IMR-90 (cell line): ENCODE measurements around the gene ZNF555.

Experiments used
- CEBPB ChIP-seq: IDR thresholded peaks from 2 replicates; pipeline ENCODE4 v1.6.1; 2012; ENCODE audit warnings: low read depth, low read length, improper control_type of control experiment
- CHD1 ChIP-seq: IDR thresholded peaks from 2 replicates; pipeline ENCODE4 v1.6.1; 2012; ENCODE audit warnings: low read depth, low read length, improper control_type of control experiment
- CTCF ChIP-seq: conservative IDR thresholded peaks from 2 replicates; pipeline ENCODE4 v1.5.1; 2012; ENCODE audit warnings: mild to moderate bottlenecking, low read depth, low read length, improper control_type of control experiment
- ELK1 ChIP-seq: fragments of 150-350 bp; IDR thresholded peaks from 2 replicates; pipeline ENCODE4 v1.6.1; 2016; ENCODE audit warnings: low read depth, mild to moderate bottlenecking, low read length, moderate library complexity, borderline replicate concordance
- MAZ ChIP-seq: IDR thresholded peaks from 2 replicates; pipeline ENCODE4 v1.6.1; 2012; ENCODE audit warnings: low read depth, mild to moderate bottlenecking, low read length, improper control_type of control experiment, moderate library complexity, borderline replicate concordance
- POLR2A ChIP-seq: IDR thresholded peaks from 2 replicates; pipeline ENCODE4 v1.6.1; 2012; ENCODE audit warnings: mild to moderate bottlenecking, low read depth, low read length
- RAD21 ChIP-seq: IDR thresholded peaks from 2 replicates; pipeline ENCODE4 v1.6.1; 2012; ENCODE audit warnings: low read length, improper control_type of control experiment
- RFX5 ChIP-seq: IDR thresholded peaks from 2 replicates; pipeline ENCODE4 v1.8.0; 2012; ENCODE audit warnings: low read depth, mild to moderate bottlenecking, low read length, moderate library complexity
- SMC3 ChIP-seq: fragments of 150-350 bp; IDR thresholded peaks from 2 replicates; pipeline ENCODE4 v1.6.1; 2016; ENCODE audit warnings: low read depth, mild to moderate bottlenecking, antibody characterized with exemption, low read length, moderate library complexity

DNA sequence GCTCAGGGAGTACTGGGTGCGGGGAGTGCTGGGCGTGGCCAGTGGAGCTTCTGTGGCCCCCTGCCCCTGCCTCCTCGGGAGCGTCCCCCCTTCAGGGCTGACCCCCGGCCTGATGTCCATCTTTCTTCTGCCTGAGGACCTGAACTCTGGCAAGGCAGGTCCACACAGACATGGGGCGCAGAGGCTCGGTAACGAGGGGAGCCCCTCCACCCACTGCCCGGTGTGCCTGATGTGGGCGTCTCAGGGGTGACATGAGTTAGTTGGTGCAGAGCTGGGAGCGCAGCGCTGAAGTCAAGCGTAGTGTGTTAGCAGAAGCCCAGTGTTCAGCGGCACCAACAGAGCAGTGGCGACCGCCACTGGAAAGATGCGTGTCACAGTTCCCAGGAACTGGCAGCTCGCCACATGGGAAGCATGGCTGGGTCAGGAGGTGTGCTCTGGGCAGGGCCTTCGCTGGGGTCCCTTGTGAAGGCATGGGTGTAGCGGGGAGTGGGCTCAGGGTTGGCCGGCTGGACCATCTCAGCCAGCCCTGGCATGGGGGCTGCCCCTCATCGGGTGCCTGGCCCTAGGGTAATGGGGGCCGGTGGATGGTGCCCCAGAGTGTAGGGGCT is 44.5 kb upstream of the ZNF555 start:
- TF ChIP-seq CTCF: no peak
- TF ChIP-seq CEBPB: no peak
- TF ChIP-seq RAD21: no peak
- no peak for TF ChIP-seq RFX5
- TF ChIP-seq ELK1: no peak
- no peak for TF ChIP-seq MAZ
- TF ChIP-seq POLR2A: no peak
- no peak for TF ChIP-seq SMC3
- no peak for TF ChIP-seq CHD1
